Neural progenitor cell (in vitro differentiated cells): ENCODE measurements around the gene DLX5. TPM values are rescaled to one million over a fixed set of nuclear protein-coding genes. Genes with fewer than 3 reads are reported as not detected.

Experiments used
- DNase-seq: peaks from one replicate; pipeline ENCODE4 v3.0.0-alpha.2; 2016; ENCODE audit warnings: low spot score
- H2AFZ ChIP-seq: fragments of 200-600 bp; sonication (generic); replicated peaks from 2 replicates; pipeline ENCODE4 v1.6.1; 2016; ENCODE audit warnings: antibody characterized with exemption
- H3F3A ChIP-seq: fragments of 200-600 bp; sonication (generic); 2 replicates; pipeline ENCODE4 v1.6.1; 2016; ENCODE audit warnings: antibody characterized with exemption, low read depth
- H3K27ac ChIP-seq: fragments of 200-600 bp; sonication (generic); 2 replicates; pipeline ENCODE4 v1.5.1; 2016; ENCODE audit warnings: mild to moderate bottlenecking
- H3K27me3 ChIP-seq: fragments of 200-600 bp; sonication (generic); 2 replicates; pipeline ENCODE4 v1.6.1; 2016; ENCODE audit warnings: mild to moderate bottlenecking, moderate library complexity
- H3K36me3 ChIP-seq: fragments of 200-600 bp; sonication (generic); 2 replicates; pipeline ENCODE4 v1.5.1; 2016
- H3K4me1 ChIP-seq: fragments of 200-600 bp; sonication (generic); 2 replicates; pipeline ENCODE4 v1.6.1; 2016; ENCODE audit warnings: mixed run types
- H3K4me2 ChIP-seq: fragments of 200-600 bp; sonication (generic); 2 replicates; pipeline ENCODE4 v1.6.1; 2016
- H3K4me3 ChIP-seq: fragments of 200-600 bp; sonication (generic); 2 replicates; pipeline ENCODE4 v1.5.1; 2016
- H3K79me2 ChIP-seq: fragments of 200-600 bp; sonication (generic); 2 replicates; pipeline ENCODE4 v1.6.1; 2016; ENCODE audit warnings: low read depth
- H3K9ac ChIP-seq: fragments of 200-600 bp; sonication (generic); 2 replicates; pipeline ENCODE4 v1.6.1; 2016
- H3K9me3 ChIP-seq: fragments of 200-600 bp; sonication (generic); 2 replicates; pipeline ENCODE4 v1.5.1; 2016; ENCODE audit warnings: low read depth
- H4K20me1 ChIP-seq: fragments of 200-600 bp; sonication (generic); 2 replicates; pipeline ENCODE4 v1.6.1; 2016; ENCODE audit warnings: low read depth
- H3K27ac Mint-ChIP-seq: 3 replicates; pipeline ENCODE4 v1.8.0; 2021; ENCODE audit warnings: mixed read lengths
- H3K27me3 Mint-ChIP-seq: 2 replicates; pipeline ENCODE4 v1.8.0; 2022; ENCODE audit warnings: low read depth, mild to moderate bottlenecking, inconsistent platforms, moderate library complexity, mixed read lengths; ENCODE audit not compliant: insufficient read depth
- H3K36me3 Mint-ChIP-seq: 3 replicates; pipeline ENCODE4 v1.8.0; 2021; ENCODE audit warnings: mixed read lengths
- H3K4me1 Mint-ChIP-seq: 3 replicates; pipeline ENCODE4 v1.8.0; 2021; ENCODE audit warnings: mixed read lengths
- H3K4me3 Mint-ChIP-seq: 3 replicates; pipeline ENCODE4 v1.8.0; 2021; ENCODE audit warnings: mild to moderate bottlenecking, moderate library complexity, mixed read lengths
- H3K9me3 Mint-ChIP-seq: 3 replicates; pipeline ENCODE4 v1.8.0; 2020; ENCODE audit warnings: mixed read lengths
- CTCF ChIP-seq: fragments of 200-600 bp; sonication (generic); IDR thresholded peaks from 2 replicates; pipeline ENCODE4 v1.5.1; 2017; ENCODE audit warnings: antibody characterized with exemption, mild to moderate bottlenecking
- EZH2 ChIP-seq: fragments of 200-600 bp; sonication (generic); IDR thresholded peaks from 2 replicates; pipeline ENCODE4 v1.6.1; 2017; ENCODE audit warnings: antibody characterized with exemption, mild to moderate bottlenecking, moderate library complexity
- EZH2phosphoT487 ChIP-seq: fragments of 200-600 bp; sonication (generic); IDR thresholded peaks from 2 replicates; pipeline ENCODE4 v1.6.1; 2017; ENCODE audit warnings: antibody characterized with exemption
- total RNA-seq: library from RNA; depleted of rRNA; stranded (reverse); fragments of >200 nt; gene quantifications from 2 replicates; pipeline ENCODE4 v1.2.3, GENCODE V29; 2015; ENCODE audit warnings: low replicate concordance

DLX5 gene
- total RNA-seq, 1 donor from 2014 or later = not detected

- no peaks in the 10 kb centered on the region for H3K4me1 Mint-ChIP-seq
- H3K4me3 ChIP-seq = no peak overlapping the region
- H3K79me2 ChIP-seq = no peaks in the 10 kb centered on the region
- no peak overlapping the region for H3K27ac Mint-ChIP-seq
- no peak overlapping the region for H3K9ac ChIP-seq
- no peak for DNase-seq
- peaks cover 63% of the 10 kb centered on the region for H4K20me1 ChIP-seq
- no peaks in the 10 kb centered on the region for H3K9me3 ChIP-seq
- H3K4me2 ChIP-seq = peak overlapping the region; percentile 1
- no peaks in the 10 kb centered on the region for H3K36me3 ChIP-seq
- no peak overlapping the region for H3K4me3 Mint-ChIP-seq
- H3K4me1 ChIP-seq = peaks cover 11% of the 10 kb centered on the region
- no peaks in the 10 kb centered on the region for H3K36me3 Mint-ChIP-seq
- peaks cover 77% of the 10 kb centered on the region for H3K27me3 Mint-ChIP-seq
- no peaks in the 10 kb centered on the region for H3F3A ChIP-seq
- TF ChIP-seq EZH2phosphoT487 (peak; percentile 86), EZH2 (peak; percentile 93), CTCF (no peak)
- H2AFZ ChIP-seq = no peak overlapping the region
- H3K27ac ChIP-seq = no peak overlapping the region
- peaks cover 4% of the 10 kb centered on the region for H3K9me3 Mint-ChIP-seq
- peaks cover 100% of the 10 kb centered on the region for H3K27me3 ChIP-seq
These were observed 34.7 kb downstream of the DLX5 start for GRCh38 chr7:96989859-96990317.

GRCh38 chr7:96989241-96989858, 35.3 kb downstream of the DLX5 start:
- Histone ChIP-seq H3K36me3 (no peaks in the 10 kb centered on the region), H4K20me1 (peaks cover 57% of the 10 kb centered on the region), H3F3A (no peaks in the 10 kb centered on the region), H3K27ac (no peak overlapping the region), H2AFZ (no peak overlapping the region), H3K27me3 (peaks cover 100% of the 10 kb centered on the region), H3K4me2 (peak overlapping the region; percentile 1), H3K4me1 (peaks cover 11% of the 10 kb centered on the region), H3K79me2 (no peaks in the 10 kb centered on the region), H3K4me3 (no peak overlapping the region), H3K9ac (no peak overlapping the region), H3K9me3 (no peaks in the 10 kb centered on the region)
- no peaks in the 10 kb centered on the region for H3K4me1 Mint-ChIP-seq
- peak; percentile 28 for DNase-seq
- H3K36me3 Mint-ChIP-seq = no peaks in the 10 kb centered on the region
- no peak overlapping the region for H3K4me3 Mint-ChIP-seq
- no peak overlapping the region for H3K27ac Mint-ChIP-seq
- no peak for TF ChIP-seq EZH2phosphoT487
- no peak for TF ChIP-seq CTCF
- no peak for TF ChIP-seq EZH2
- peaks cover 71% of the 10 kb centered on the region for H3K27me3 Mint-ChIP-seq
- H3K9me3 Mint-ChIP-seq = peaks cover 4% of the 10 kb centered on the region

DNA sequence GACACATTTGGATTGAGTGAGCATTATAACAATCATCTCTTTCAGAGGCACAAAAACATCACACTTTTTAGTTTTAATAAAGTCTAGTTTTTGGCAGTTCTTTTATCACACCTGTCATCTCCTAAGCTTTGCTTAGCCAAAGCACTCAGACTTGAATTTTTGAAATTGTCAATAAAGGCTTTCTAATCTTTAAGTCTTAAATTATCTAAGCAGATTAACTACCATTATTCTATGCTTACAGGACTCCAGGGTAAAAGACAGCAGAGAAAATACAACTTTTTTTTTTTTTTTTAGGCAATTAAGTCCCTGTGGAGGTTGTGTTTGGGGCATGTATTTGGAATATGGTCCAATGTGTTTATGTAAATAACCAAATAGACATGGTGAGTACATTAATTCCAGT, 36.9 kb downstream of the DLX5 start:
- Mint-ChIP-seq H3K4me1 (no peaks in the 10 kb centered on the region), H3K27me3 (peaks cover 55% of the 10 kb centered on the region), H3K4me3 (no peak overlapping the region), H3K27ac (no peak overlapping the region), H3K9me3 (no peaks in the 10 kb centered on the region), H3K36me3 (no peaks in the 10 kb centered on the region)
- no peak overlapping the region for H3K4me2 ChIP-seq
- no peak overlapping the region for H2AFZ ChIP-seq
- H3F3A ChIP-seq = no peaks in the 10 kb centered on the region
- no peak overlapping the region for H3K27ac ChIP-seq
- no peak for DNase-seq
- H4K20me1 ChIP-seq = peaks cover 41% of the 10 kb centered on the region
- H3K4me3 ChIP-seq = no peak overlapping the region
- no peak overlapping the region for H3K9ac ChIP-seq
- TF ChIP-seq EZH2phosphoT487 (no peak), CTCF (no peak), EZH2 (no peak)
- peaks cover 88% of the 10 kb centered on the region for H3K27me3 ChIP-seq
- peaks cover 11% of the 10 kb centered on the region for H3K4me1 ChIP-seq
- no peaks in the 10 kb centered on the region for H3K9me3 ChIP-seq
- no peaks in the 10 kb centered on the region for H3K36me3 ChIP-seq
- no peaks in the 10 kb centered on the region for H3K79me2 ChIP-seq
